ENCODE data around the gene PTPRM.

Gene PTPRM

DNA sequence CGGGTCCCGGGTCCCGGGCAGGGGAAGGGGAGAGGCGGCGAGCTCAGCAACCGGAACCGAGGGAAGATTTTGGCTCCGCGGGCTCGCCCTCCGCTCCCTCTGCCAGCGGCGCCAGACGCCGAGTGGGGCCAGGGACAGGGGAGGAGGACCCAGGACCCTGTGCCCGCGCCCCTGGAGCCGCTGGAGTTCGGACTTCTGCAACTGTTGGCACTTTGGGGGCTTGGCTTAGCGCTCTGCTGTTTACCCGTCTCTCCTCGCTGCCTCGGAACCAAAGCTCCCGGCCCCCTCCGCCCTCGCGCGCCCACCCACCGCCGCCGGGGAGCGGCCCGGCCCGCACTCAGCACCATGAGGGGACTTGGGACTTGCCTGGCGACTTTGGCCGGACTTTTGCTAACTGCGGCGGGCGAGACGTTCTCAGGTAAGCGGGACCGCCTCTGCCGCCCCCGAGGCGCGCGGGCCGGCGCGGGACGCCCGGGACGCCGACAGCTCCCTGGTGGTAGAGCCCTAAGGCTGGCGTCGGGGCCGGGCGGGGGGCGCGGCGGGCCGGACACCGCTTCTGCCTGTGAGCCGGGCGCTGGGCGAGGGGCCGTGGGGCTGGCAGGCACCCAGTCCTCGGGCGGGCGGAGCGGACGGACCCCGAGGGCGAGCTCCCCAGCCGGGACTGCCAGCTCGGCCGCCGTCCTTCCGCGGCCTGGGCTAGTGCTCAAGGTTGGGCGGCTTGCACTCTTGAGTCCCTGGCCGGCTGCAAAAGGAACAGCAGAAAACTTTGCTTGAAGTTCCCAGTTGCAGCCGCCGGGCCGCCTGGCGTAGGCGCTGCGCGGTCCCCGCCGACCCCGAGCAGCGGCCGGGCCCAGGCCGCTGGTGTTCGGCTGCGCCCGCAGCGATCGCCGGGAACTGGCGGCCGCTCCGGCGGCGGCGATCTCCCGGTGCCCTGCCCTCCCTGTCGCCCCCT lies 634 bp downstream of the PTPRM start:
- DNase-seq, result no peak

DNA sequence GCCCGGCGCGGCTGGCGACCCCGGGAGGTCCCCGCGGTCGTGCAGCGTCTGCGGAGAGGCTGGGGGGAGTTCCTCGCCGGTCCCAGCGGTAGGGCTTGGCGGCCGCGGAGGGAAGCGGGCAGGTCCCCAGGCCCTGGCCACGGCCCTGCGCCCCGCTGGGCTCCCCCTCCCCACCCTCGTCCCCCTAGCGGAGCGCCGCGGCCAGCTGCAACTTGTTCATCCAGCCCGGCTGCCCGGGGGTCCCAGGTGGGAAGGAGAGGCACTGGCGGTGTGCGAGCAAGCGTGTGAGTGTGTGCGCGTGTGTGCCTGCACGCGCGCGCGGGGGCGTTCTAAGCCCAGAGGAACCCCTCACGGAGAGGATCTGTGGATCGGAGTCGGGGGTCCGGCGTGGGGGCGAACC lies 1.3 kb downstream of the PTPRM start:
- DNase-seq, result no peak

DNA sequence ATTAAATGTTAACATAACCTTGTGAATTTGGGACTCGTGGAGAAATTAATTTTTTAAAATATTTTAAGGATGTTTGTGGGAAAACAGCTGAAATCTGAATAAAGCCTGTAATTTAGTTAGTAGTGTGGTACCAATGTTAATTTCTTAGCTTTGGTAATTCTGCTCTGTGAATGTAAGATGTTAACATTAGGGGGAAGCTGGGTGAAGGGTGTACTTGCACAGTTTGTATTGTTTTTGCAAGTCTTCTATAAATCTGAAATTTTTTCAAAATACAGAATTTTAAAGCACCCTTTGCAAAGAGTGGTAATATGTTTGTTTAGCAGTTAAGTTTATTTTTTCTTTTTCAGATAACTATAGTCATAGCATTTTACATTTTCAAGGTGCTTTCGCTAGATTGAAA lies 4.5 kb downstream of the PTPRM start:
- DNase-seq, result no peak

DNA sequence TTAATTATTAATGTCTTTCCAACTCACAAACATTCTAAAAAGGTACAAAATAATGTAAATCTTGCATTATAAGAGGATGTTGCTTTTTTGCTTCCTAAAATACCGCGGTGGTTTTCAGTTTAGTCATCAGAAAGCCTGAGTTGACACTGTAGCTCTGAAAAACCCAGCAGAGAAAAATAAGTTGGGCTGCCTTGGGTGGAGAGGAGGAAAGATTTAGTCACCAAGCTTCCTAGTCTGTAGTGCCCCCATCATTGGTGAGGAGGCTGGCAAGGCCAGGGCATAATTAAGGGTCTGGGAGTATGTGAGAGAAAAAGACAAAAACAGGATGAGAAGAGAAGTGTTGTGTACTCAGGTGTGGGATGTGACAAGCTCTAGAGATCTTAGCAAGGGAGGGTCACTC lies 5.7 kb downstream of the PTPRM start:
- DNase-seq, result no peak

DNA sequence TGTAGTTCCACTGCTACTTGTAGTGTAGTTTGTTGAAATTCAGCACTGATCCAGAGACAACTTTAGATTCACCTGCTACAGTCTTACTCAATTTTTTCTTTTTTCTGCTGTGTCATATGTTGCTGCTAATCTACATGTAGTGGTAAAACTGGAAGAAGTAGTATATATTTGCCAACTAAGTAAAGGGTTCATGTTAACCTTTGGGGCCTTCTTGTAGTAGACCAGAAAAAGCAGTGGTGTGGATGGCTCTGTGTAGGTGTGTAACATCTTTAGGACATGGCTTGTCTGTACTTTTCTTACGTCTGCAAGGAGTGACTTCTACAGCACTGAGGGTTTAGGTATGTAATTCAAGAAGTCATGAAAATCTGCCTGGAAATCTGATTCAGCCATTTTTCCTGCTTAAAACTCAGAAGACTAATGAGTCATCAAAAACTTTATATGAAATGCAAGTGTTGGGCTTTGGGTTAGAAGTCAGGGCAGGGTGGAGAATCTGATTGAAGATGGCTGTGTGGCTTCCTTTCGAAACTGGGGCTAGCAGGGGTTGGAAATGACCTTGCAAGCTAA lies 8.4 kb downstream of the PTPRM start:
- DNase-seq, result no peak

DNA sequence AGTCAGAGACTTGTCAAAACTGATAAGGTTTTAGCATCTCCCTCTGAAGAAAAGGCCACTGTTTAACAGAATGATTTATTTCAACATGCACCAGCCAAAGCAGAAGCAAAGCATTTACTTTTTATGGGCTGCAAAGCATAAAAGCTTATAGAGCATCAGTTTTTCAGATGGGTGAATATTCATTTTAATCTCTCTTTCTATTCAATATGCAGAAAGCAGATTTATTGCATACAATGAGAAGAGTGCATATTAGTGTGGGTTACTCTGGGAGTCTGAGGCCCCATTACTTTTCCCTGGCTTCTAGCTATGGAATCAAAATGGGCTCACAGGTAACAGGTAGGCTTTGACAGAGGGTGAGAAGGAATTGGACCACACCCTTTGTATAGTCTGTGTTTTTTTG lies 9.0 kb downstream of the PTPRM start:
- no peak for DNase-seq

DNA sequence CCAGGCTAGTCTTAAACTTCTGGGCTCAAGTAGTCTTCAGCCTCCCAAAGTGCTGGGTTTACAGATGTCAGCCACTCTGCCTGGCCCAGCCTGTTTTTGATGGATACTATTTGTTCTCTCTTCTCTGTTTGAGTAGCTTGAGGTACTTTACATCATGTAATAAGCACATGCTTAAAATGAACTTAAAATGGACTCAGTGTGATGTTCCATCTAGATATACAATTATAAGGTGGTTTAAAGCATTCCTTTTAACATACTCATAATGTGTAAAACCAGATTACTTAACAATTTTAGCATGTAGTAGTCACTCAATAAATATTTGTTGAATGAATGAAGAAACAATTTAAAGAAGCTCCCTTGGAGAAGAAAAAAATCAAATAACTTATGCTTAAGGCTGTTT lies 9.6 kb downstream of the PTPRM start:
- DNase-seq, result no peak

DNA sequence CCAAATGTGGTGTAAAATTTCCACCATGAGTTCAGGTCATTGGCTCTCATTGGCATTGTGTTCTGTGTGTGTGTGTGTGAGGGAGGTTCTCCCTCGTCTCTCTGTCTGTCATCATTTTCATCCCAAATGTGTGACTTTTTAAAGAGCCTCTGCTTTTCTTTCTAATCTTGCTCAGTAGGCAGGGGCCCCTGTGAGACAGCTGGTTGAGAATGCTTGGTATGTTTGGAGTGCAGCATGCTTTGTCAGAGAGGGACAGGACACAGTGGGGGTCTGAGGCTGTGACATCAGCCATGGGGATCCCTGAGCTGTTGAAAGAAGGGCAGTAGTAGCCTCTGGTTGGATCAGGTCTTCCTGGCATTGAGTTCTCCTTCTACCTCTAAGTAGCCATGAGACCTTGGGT lies 10.6 kb downstream of the PTPRM start:
- DNase-seq, result no peak

DNA sequence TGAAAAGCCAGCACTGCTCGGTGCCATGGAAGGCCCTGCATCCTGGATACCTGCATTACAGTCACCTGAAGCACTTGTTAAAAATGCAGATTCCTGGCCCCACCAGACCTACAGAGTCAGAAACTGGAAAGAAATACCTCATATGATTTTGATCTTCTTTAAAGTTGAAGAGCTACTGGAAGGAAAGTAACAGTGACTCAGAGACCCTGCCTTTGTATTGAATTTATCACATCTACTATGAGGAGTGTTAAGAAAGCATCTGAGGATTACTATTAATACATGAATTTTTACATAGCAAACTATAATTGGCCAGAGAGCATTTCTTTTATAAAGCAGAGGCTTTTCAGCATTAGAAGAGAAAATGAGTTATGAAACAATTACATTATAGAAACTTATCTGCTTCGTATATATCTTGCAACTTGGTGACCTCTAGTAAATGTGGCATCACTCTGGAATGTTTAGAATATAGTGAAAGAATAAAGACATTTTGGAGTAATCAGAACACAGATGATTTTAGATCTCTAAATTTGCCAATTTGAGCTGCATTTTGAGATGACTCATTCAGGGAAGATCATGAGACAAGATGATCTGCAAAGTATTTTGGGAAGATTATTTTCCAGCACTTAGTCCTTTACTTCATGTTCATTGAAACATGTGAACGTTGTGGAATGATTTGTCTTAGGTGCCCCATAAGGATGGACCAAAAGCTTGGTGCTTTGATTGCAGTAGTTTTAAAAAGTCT lies 12.2 kb downstream of the PTPRM start:
- no peak for DNase-seq

DNA sequence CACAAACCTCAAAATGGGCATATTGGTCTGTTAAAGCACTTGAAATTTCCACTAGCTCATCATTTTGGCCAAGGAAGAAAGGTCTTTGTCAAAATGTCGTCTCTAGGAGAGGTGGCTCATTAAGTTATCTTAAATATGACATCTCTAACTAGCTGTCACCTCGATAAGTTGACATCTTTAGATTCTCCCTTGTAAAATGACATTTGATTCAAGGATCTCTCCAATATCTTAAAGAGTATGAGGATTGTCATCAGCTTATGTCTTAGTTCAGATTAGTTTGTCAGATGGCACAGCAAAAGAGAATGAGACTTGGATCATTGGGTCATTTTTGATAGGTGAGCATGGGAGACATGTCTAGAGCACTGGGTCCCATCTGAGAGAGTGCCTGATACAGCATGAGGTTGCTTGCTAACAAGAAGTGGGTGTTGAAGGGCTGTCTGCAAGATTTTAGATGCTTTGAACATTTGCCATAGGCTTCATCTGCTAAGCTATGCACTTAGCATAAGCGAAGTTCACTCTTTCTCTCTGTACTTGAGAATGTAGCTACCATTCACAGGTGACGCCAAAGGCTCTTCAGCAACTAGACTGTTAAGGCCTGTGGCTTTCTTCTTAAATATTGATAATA lies 12.9 kb downstream of the PTPRM start:
- DNase-seq, result no peak

DNA sequence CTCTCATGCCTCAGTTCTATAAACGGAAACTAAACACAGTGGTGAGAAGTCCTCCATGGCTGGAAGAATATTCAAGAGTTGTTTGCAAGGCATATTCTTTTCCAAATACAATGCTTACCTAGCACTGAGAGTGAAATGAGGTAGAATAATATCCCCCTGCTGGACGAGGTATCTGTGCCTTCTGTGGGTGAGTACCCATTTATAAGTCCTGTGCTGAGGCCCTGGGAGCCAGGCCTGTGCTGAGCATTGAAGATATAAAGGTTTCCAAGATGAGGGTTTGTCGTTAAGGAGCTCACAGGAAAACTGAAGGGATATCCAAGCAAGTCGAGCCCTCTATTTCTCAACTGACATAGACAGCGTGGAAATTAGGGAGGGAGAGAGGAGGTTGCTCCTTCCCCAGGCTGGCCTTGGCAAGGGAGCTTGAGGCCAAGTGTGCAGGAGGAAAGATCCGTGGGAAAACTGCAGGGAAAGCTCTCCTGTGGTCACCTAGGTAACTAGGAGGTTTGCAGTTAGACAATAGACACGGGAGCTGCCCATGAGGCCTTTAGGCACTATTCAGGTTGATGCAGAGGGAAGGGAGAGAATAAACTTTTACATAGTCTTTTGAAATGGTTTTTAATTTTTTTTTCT lies 17.6 kb downstream of the PTPRM start:
- DNase-seq, result no peak

DNA sequence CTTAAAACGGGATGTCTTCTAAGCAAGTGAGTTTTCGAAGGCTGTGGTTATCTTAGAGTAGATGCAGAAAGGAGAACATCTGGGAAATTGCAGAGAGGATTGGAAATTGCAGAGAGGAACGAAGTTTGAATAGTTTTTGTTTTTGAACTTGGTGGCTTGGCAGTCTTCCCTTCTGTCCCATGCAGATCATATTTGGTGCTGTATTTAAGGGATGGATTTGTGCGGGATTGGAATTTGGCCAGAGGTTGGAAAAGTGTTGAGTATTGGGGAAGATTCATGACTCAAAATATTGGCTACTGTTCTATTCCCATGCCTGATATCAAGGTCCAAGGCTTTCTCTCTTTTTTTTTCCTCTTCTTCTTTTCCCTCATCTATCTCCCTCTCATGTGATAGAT lies 18.2 kb downstream of the PTPRM start:
- DNase-seq, result no peak

DNA sequence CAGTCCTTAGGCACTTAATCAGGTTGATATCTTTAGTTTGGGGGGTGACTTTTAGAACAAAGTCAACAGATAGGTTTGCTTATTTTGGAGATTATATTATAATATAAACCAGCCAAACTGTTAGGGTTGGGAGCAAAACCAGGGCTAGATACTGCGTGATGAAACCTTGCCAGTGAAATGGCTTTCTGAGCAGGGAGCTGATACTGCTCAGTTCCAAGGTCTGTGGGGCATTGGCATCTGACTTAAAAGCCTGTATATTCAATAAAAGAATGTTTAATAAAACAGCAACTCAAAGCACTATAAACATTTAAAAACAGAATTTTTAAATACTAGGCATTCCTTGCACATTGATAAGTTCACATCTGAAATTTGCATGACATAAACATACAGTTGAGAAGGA lies 19.3 kb downstream of the PTPRM start:
- DNase-seq, result no peak

DNA sequence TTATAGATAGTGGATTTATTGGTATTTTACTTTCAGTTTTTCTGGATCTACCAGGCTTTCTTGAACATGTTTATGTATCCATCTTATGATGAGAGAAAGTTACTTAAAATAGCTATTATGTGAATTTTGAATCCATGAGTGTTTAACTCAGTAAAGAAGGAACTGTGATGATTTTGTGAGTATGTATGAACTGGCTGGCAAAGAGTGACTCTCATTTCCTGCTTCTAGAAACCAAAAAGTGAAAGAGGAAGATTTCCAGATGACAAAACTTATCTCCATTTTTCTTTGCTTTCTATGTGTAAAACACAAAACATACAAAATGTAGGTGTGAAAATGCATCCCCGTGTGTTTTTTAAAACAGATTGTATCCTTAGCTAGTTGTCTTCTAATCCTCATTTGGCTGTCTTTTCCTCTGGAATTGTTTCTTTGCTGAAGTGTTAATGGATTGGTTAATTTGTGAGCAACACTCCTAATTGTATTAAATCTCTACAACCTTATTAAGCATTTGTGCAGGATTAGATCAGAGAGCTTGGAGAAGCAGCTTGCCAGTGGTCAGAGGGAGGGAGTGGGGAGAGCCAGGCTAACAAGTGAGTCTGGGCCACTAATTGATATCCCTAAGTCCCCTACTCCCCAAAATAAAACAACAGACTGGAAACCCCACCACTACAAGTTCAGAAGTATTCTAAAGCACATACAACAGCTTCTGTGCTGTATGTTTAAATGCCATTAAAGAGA lies 23.9 kb downstream of the PTPRM start:
- no peak for DNase-seq

DNA sequence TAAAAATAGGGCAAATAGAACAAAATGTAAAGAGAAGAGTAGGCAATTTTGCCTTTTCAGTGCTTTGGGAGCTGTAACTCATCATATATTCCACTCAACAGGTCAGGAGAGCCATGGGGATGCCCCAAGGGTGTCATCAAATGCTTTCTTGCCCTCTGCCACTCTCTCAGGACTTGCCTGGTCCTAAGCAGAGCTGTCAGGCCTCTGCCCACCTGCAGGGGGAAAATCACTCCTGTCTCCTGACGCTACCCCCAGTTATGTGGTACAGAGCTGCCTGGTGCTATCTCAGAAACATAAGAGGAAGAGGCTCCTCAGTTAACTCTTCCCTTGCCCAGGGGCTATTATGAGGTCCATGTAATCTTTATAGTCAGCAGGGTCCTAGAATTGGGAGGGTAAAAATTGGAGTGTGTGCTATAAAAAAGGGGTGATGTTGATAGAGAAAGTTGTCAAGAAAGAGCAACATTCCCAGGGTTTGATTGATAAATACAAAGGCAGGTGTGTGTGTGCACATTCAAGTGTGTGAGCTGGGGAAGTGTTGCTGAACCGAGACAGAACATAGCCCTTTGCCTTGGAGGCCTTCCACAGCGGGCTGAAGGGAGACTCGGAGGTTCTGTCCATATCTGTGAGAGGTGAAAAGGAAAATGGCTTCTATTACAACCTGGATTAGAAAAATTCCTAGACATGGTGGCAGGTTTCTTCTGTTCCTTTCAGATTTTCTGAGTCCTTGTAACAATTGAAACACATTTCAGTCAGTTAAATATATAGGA lies 25.4 kb downstream of the PTPRM start:
- no peak for DNase-seq

DNA sequence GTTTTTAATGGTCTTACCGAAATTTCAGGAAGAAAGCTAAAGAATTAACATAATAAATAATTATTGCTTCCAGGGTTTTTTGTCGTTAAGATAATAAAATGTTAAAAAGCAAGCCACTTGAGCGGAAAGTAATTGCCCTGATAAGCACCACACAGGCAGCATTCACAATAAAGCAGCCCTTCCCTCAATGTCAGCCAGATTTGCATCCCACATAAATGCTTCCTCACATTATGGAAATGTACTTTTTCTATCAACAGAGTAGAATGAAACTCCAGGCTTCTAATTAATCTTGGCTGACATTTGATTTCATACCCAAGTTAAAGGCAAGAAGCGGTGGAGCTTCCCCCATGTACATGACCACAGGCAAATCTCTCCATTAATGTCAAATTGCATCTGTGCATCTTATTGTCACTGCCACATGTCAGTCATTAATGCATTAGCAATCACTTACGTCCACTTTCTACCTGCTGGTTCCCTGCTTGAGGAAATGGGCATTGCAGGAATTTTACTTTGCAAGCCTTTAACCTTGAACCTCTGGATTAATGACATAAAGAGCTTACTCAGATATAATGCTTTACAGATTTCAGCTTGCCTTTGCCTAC lies 26.2 kb downstream of the PTPRM start:
- DNase-seq, result no peak

DNA sequence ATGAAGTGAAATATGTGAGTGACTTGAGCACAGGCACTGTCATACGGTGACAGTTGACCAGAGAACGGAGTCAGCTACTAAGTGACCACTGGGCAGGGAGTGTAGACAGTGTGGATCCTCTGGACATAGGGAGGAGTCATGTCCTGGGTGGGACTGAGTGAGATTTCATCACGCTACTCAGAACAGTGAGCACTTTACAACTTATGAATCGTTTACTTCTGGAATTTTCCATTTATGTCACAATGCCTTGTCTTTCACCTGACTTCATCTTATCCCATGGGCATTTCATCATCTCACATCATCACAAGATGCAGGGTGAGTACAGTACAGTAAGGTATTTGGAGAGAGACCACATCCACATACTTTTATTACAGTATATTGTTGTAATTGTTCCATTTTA lies 29.0 kb downstream of the PTPRM start:
- no peak for DNase-seq

DNA sequence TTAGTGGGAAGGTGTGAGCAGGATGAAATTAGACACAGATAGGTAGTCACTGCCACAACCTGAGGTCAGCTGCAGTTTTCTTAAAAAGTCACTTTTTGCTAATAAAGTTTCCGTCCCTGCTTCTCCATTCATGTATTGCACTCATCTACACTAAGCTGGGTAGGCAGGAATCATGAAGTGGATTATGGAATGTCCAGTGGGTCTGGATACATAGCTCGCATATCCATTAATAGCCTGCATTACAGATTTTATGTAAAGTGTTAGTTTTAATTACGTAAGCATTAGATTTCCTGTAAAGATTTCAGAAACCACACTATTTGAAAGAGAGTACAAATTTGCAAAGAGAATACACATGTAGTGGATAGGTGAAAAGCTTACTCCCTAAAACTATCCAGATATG lies 30.4 kb downstream of the PTPRM start:
- DNase-seq, result no peak

DNA sequence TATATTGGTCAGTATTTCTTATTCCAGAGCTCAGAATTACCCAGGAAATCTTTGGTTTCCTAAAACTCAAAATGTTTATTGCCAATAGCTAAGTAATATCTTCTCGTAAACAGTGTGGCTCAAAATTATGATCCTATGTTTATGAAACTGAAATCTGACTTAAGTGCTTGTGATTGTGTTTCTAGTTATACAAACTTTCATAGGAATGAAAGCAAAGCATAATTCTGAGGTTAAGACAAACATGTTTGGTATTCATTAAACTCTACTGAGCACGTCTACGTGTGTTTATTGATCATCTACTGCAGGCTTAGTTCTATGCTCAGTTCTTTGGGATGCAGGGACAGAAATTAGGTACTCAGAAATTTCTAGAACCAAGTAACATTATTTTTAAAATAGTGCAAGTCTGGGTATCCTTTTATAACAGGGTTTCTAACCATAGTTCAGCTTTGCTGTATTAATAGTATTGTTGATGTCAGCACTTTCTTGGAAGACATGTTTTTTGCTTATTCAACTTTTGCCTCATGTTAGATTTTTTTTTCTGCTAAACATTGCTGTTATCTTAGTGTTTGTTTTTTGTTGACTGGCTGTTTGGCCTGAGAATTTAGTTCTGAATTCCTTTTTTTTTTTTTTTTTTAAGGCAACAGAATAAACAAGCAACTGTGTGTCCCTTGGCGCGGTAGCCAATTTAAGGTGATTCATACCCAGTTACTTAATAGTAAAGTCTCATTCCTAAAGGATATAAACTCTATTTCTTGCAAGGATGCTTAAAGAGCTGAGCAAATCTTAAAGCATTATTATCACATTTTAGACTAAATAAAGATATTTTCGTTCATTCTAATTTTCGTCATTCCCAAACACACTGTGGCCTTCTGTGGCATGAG lies 31.3 kb downstream of the PTPRM start:
- DNase-seq, result no peak

DNA sequence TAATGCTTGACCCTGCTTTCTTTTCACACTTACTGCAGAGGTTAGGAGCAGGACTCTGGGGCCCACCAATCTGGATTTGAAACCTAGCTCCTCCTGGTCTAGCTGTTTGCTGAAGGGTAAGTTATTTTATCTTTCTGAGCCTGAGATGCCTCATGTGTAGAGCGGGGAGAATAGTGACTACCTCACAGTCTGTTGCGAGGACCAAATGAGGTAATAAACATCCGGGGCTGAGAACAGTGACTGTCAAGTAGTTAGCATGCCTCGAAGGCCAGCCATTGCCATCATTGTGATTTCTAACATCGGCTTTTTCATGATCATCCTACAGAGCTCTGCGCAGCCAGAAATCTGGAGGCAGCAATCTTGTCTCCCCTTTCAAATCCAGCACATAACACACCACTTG lies 32.9 kb downstream of the PTPRM start:
- DNase-seq, result no peak

Data from SHP77 (cell line).